Adrenal gland (tissue), 12 donors: ENCODE results near the gene RDH11. TPM values are rescaled to one million over a fixed set of nuclear protein-coding genes. Genes with fewer than 3 reads are reported as not detected.
A peak's percentile ranks its signal among the peaks of the same experiment; 100 is the strongest.
"Not testable (repeated sequence)": the region's sequence is repeated elsewhere in the genome, so short reads cannot be mapped to it uniquely, and the experiment has no call there.

Source experiments
- DNase-seq, 7 donors: peaks; one replicate each; pipeline ENCODE4 v3.0.0-alpha.2; 2019 to 2020
- H3K27ac ChIP-seq, 5 donors: fragments of 200-600 bp; sonication (generic) in 4 of 5; 1 replicate in 3 of 5; 2 replicates in 2 of 5; pipeline versions ENCODE4 v1.5.1 to v1.8.0; 2016 to 2020; ENCODE audit warnings: mild to moderate bottlenecking in 1 of 5
- H3K27me3 ChIP-seq: fragments of 200-600 bp; 2 replicates; pipeline ENCODE4 v1.8.0; 2021
- H3K36me3 ChIP-seq, 2 donors: fragments of 200-600 bp; replicated peaks in 1 of 2; 1 replicate in 1 of 2; 2 replicates in 1 of 2; pipeline versions ENCODE4 v1.5.1 to v1.8.0; 2018 to 2022
- H3K4me1 ChIP-seq, 2 donors: fragments of 200-600 bp; replicated peaks in 1 of 2; 1 replicate in 1 of 2; 2 replicates in 1 of 2; pipeline versions ENCODE4 v1.5.1 to v1.8.0; 2018 to 2021
- H3K4me3 ChIP-seq, 4 donors: fragments of 200-600 bp; sonication (generic) in 3 of 4; one replicate each; pipeline ENCODE4 v1.5.1; 2016 to 2018
- H3K9me3 ChIP-seq, 3 donors: fragments of 200-600 bp; sonication (generic) in 1 of 3; replicated peaks in 1 of 3; 1 replicate in 2 of 3; 2 replicates in 1 of 3; pipeline versions ENCODE4 v1.5.1 to v1.8.0; 2016 to 2021
- POLR2A ChIP-seq, 2 donors: fragments of 450-650 bp; IDR thresholded peaks; one replicate each; pipeline ENCODE4 v1.6.1; 2017; ENCODE audit warnings: antibody characterized with exemption in 2 of 2, mild to moderate bottlenecking in 2 of 2, moderate library complexity in 1 of 2
- WGBS, 4 donors: extraction: QIAGEN DNeasy Blood & Tissue Kit in 2 of 4; methylation state at CpG; one replicate each; pipeline versions ENCODE4 v1.1.5 to v1.1.7; 2013 to 2017; 5-methylcytosine and 5-hydroxymethylcytosine counted together
- intact Hi-C, 2 donors: fragments of 100-400 bp; cut with DNase I; formaldehyde crosslinking; loops; one replicate each; pipeline versions ENCODE4 v1.14.1 to v1.15.0; 2022 to 2023
- polyA plus RNA-seq, 3 donors: library from polyadenylated mRNA; stranded (reverse); fragments of 200-250 nt in 2 of 3; fragments of 350-450 nt in 1 of 3; fragmentation: Illumina TruSeq in 1 of 3; extraction: RNeasy Lipid Tissue Mini Kit (QIAGEN cat#74804) in 1 of 3; gene quantifications; one replicate each; pipeline ENCODE4 v1.2.3, GENCODE V29; 2013 to 2014
- total RNA-seq, 9 donors: library from RNA; depleted of rRNA in 4 of 9; stranded (reverse); fragments of >200 nt in 4 of 9; fragments of 120-200 nt in 1 of 9; fragmentation: NEBNext Ultra II Directional in 1 of 9; extraction: Animal tissue kit (Norgen Biotek cat#: 25700) in 1 of 9; gene quantifications; one replicate each; pipeline versions ENCODE4 v1.1.0 to v1.2.4, GENCODE V29; 2013 to 2023
- TF ChIP-seq, protein P1 (sequence below), 6 experiments: fragments of 450-650 bp in 4 of 6; fragments of 200-600 bp in 2 of 6; sonication (generic) in 1 of 6; IDR thresholded peaks; 1 replicate in 5 of 6; 2 replicates in 1 of 6; pipeline versions ENCODE4 v1.5.1 to v1.8.0; 2016 to 2021; ENCODE audit warnings: antibody characterized with exemption in 6 of 6, mild to moderate bottlenecking in 2 of 6, moderate library complexity in 1 of 6
- donor health status: healthy with polysubstance abuse.
- donor health status: Bipolar disorder and iron deficiency.
- donor health status: DM: yes; HTN: yes; CAD: no.
- donor health status: DM: no; HTN: no; CAD: no.
- donor health status: DM: no; HTN: no; CAD: no.
- donor health status: DM: yes; HTN: yes; CAD: no.

RDH11 gene
- total and polyA plus RNA-seq, 12 donors = 49.1 to 309 (median 81.3) TPM

DNA sequence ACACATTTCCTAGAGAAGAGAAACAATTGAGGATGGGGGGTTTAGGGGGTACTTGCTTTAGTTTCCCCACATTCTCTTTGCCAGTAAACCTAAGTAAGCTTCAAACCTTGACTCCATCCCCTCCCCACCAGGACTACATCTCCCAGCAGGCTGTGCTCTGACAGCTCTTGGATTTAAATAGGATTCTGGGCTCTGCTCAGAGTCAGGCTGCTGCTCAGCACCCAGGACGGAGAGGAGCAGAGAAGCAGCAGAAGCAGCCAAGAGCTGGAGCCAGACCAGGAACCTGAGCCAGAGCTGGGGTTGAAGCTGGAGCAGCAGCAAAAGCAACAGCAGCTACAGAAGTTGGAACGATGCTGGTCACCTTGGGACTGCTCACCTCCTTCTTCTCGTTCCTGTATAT is 26.7 kb upstream of the RDH11 start:
- Histone ChIP-seq H3K36me3 (no peaks in the 10 kb centered on the region), H3K27ac (no peak overlapping the region), H3K4me3 (no peak overlapping the region), H3K4me1 (peaks cover 0 to 10% of the 10 kb centered on the region in 2 donors), H3K9me3 (no peaks in the 10 kb centered on the region), H3K27me3 (no peaks in the 10 kb centered on the region)
- TF ChIP-seq, protein P1, sequence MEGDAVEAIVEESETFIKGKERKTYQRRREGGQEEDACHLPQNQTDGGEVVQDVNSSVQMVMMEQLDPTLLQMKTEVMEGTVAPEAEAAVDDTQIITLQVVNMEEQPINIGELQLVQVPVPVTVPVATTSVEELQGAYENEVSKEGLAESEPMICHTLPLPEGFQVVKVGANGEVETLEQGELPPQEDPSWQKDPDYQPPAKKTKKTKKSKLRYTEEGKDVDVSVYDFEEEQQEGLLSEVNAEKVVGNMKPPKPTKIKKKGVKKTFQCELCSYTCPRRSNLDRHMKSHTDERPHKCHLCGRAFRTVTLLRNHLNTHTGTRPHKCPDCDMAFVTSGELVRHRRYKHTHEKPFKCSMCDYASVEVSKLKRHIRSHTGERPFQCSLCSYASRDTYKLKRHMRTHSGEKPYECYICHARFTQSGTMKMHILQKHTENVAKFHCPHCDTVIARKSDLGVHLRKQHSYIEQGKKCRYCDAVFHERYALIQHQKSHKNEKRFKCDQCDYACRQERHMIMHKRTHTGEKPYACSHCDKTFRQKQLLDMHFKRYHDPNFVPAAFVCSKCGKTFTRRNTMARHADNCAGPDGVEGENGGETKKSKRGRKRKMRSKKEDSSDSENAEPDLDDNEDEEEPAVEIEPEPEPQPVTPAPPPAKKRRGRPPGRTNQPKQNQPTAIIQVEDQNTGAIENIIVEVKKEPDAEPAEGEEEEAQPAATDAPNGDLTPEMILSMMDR (IDR thresholded peaks at IDR 0.05) = no peak
- TF ChIP-seq POLR2A (IDR thresholded peaks at IDR 0.05) = peak; percentile 20 to 45
- DNase-seq = peak; percentile 48 to 81 (median 75)
- WGBS, 4 donors = 6 to 13% (median 10%) methylated on average over 3 of the region's 3 CpGs
- intact Hi-C loops = no loop called here

DNA sequence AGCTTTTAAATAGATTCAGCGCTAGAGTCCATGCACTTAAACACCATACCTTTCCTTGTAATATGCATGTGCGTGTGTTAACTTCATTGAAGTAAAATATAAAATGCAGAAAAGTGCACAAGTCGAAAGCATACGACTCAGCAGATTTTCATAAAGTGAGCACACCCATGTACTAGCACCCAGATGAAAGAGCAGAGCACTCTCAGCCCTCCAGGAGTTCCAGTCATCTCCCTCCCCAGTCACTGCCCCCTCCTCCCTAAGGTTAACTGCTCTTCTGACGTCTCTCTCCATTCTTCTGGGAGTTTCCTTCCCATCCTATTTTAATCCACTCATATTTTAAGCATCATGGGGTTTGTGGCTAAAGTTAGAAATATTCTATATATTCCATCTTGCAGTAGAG is 26.3 kb upstream of the RDH11 start:
- intact Hi-C loops = no loop called here
- Histone ChIP-seq H3K27me3 (no peaks in the 10 kb centered on the region), H3K4me1 (peaks cover 0 to 10% of the 10 kb centered on the region in 2 donors), H3K27ac (no peak overlapping the region), H3K4me3 (no peak overlapping the region), H3K9me3 (no peaks in the 10 kb centered on the region), H3K36me3 (no peaks in the 10 kb centered on the region)
- 62 to 72% (median 70%) methylated on average over 5 of the region's 5 CpGs for WGBS, 4 donors
- DNase-seq = no peak
- TF ChIP-seq, protein P1 (IDR thresholded peaks at IDR 0.05) = no peak
- no peak for TF ChIP-seq POLR2A (IDR thresholded peaks at IDR 0.05)

GRCh38 chr14:67719866-67720265 is 24.3 kb upstream of the RDH11 start:
- Histone ChIP-seq H3K4me3 (no peak overlapping the region), H3K4me1 (peaks cover 10% of the 10 kb centered on the region in 2 donors), H3K27ac (no peak overlapping the region), H3K36me3 (no peaks in the 10 kb centered on the region), H3K27me3 (no peaks in the 10 kb centered on the region), H3K9me3 (no peaks in the 10 kb centered on the region)
- no peak for TF ChIP-seq POLR2A (IDR thresholded peaks at IDR 0.05)
- TF ChIP-seq, protein P1 (IDR thresholded peaks at IDR 0.05) = no peak
- WGBS, 4 donors = 36 to 50% (median 45%) methylated on average over 2 of the region's 2 CpGs
- DNase-seq = no peak
- intact Hi-C loops = no loop called here

DNA sequence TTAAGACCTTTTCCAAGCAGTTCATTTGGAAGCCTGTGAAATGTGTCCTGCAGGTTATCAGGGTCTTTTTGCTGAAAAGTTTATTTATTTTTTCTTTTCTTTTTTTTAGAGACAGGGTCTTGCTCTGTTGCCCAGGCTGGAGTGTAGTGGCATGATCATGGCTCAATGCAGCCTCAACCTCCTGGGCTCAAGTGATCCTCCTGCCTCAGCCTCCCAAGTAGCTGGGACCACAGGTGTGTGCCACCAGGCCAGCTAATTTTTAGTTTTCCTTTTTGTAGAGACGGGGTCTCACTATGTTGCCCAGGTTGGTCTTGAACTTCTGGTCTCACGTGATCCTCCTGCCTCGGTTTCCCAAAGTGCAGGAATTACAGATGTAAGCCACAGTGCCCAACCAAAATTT is 23.8 kb upstream of the RDH11 start:
- H3K4me1 ChIP-seq, intact Hi-C loops, H3K27me3 ChIP-seq, H3K36me3 ChIP-seq, H3K9me3 ChIP-seq, H3K4me3 ChIP-seq, H3K27ac ChIP-seq, DNase-seq: not testable (repeated sequence)
- 81 to 95% (median 83%) methylated on average over 3 of the region's 3 CpGs for WGBS, 4 donors

- Histone ChIP-seq H3K4me3 (no peak overlapping the region), H3K27me3 (no peaks in the 10 kb centered on the region), H3K4me1 (peaks cover 10% of the 10 kb centered on the region in 2 donors), H3K27ac (no peak overlapping the region), H3K9me3 (no peaks in the 10 kb centered on the region), H3K36me3 (no peaks in the 10 kb centered on the region)
- no peak for DNase-seq
- intact Hi-C loops = no loop called here
- 55 to 80% (median 66%) methylated on average over 1 to 2 of the region's 2 CpGs for WGBS, 4 donors
- TF ChIP-seq, protein P1 (IDR thresholded peaks at IDR 0.05) = no peak
- no peak for TF ChIP-seq POLR2A (IDR thresholded peaks at IDR 0.05)
Observed at GRCh38 chr14:67718265-67718664, 22.7 kb upstream of the RDH11 start.
